ENCODE measurements around the gene CXCL16. TPM values are rescaled to one million over a fixed set of nuclear protein-coding genes. Genes with fewer than 3 reads are reported as not detected.

The CXCL16 gene
- total RNA-seq, 1 experiment from 2014 or later = 4.5 TPM

GRCh38 chr17:4703330-4703691, 36.4 kb downstream of the CXCL16 start:
- no peak for DNase-seq
- Histone ChIP-seq H2BK120ac (ENCODE audit: low read depth, low read length, poor library complexity, severe bottlenecking) (no peak overlapping the region), H3K23ac (ENCODE audit: insufficient read length, low read depth, low read length) (no peak overlapping the region), H3T11ph (ENCODE audit: low read length) (no peak overlapping the region), H3K79me2 (ENCODE audit: insufficient read depth, low read length) (peaks cover 22% of the 10 kb centered on the region; the same call in 1 of the 2 replicates), H3K9me3 (ENCODE audit: control insufficient read depth, low read depth, low read length) (no peaks in the 10 kb centered on the region), H4K8ac (replicated peaks; ENCODE audit: insufficient read length, low read depth, low read length) (no peak overlapping the region), H4K20me1 (ENCODE audit: control insufficient read depth, insufficient read depth, insufficient read length) (no peaks in the 10 kb centered on the region), H3K18ac (ENCODE audit: insufficient read length, low read depth, low read length) (no peak overlapping the region), H2BK5ac (ENCODE audit: insufficient read length, low read length) (no peak overlapping the region), H3K27me3 (ENCODE audit: insufficient read depth, low read length) (no peaks in the 10 kb centered on the region), H3K14ac (ENCODE audit: insufficient read depth, low read length) (no peak overlapping the region), H3K9ac (ENCODE audit: extremely low read depth, insufficient read length, low read length) (peak overlapping the region; percentile 93), H2AK5ac (ENCODE audit: insufficient read length, low read length) (no peak overlapping the region), H3K79me1 (ENCODE audit: insufficient read depth, low read depth, low read length, poor library complexity, severe bottlenecking) (peaks cover 22% of the 10 kb centered on the region), H2BK20ac (ENCODE audit: low read depth, low read length, poor library complexity, severe bottlenecking) (no peak overlapping the region), H3K4me2 (ENCODE audit: insufficient read depth, insufficient read length, low read length) (peak overlapping the region; percentile 99), H3K4ac (ENCODE audit: low read depth, low read length) (no peak overlapping the region), H4K91ac (ENCODE audit: insufficient read length, low read depth, low read length) (no peak overlapping the region), H3K27ac (ENCODE audit: insufficient read length, low read depth, low read length) (no peak overlapping the region), H2AFZ (ENCODE audit: low read length) (no peak overlapping the region), H2BK15ac (ENCODE audit: low read depth, low read length) (no peak overlapping the region), H2BK12ac (ENCODE audit: insufficient read length, low read depth, low read length) (no peak overlapping the region), H3K4me1 (ENCODE audit: insufficient read depth, low read length) (no peaks in the 10 kb centered on the region; the same call in 1 of the 2 replicates), H3K56ac (ENCODE audit: insufficient read length, low read depth, low read length) (no peak overlapping the region), H4K5ac (ENCODE audit: insufficient read length, low read depth, low read length) (peak overlapping the region; percentile 11), H3K23me2 (ENCODE audit: insufficient read length, low read depth, low read length, poor library complexity, severe bottlenecking) (peaks cover 9% of the 10 kb centered on the region)
- H3K27ac Mint-ChIP-seq = peak overlapping the region; percentile 26 to 96 (median 92); a peak in 5 of 7 replicates
- H3K4me1 Mint-ChIP-seq = peaks cover 38 to 44% of the 10 kb centered on the region in 2 experiments
- WGBS (ENCODE audit: extremely low coverage, insufficient read length, low lambda C conversion rate) = no CpG with 5 or more reads among the region's 15 CpGs
- TF ChIP-seq CTCF (conservative IDR thresholded peaks at IDR 0.05) = no peak
- peak overlapping the region; percentile 95 for H3K4me3 Mint-ChIP-seq
- H3K36me3 Mint-ChIP-seq (ENCODE audit: insufficient read depth in 1 of 3, low read depth in 3 of 3) = peaks cover 2 to 9% (median 5%) of the 10 kb centered on the region in 3 experiments; a peak in 4 of 7 replicates
- H3K9me3 Mint-ChIP-seq = no peaks in the 10 kb centered on the region
- peaks cover 2% of the 10 kb centered on the region for H3K27me3 Mint-ChIP-seq (ENCODE audit: low read depth)

All from H9 (cell line).